ENCODE data around the gene METAP1D. TPM values are rescaled to one million over a fixed set of nuclear protein-coding genes. Genes with fewer than 3 reads are reported as not detected.
"Not testable (repeated sequence)": the region's sequence is repeated elsewhere in the genome, so short reads cannot be mapped to it uniquely, and the experiment has no call there.

Gene METAP1D
- total RNA-seq, 1 experiment from 2014 or later = 22.9 TPM

GRCh38 chr2:172107690-172108586 is 108.2 kb downstream of the METAP1D start:
- no peak for DNase-seq (ENCODE audit: low read depth)
- in situ Hi-C loops (cut with HindIII; ENCODE audit: low pct_unique_long_range_greater_than_20kb, low sequenced_read_pairs) = no loop called here

- in situ Hi-C loops (cut with HindIII; ENCODE audit: low pct_unique_long_range_greater_than_20kb, low sequenced_read_pairs) = no loop called here
- no peak for DNase-seq (ENCODE audit: low read depth)
These were observed 108.8 kb downstream of the METAP1D start for GRCh38 chr2:172108587-172108930.

GRCh38 chr2:172109256-172109987 is 109.7 kb downstream of the METAP1D start:
- in situ Hi-C loops (cut with HindIII; ENCODE audit: low pct_unique_long_range_greater_than_20kb, low sequenced_read_pairs) = no loop called here
- no peak for DNase-seq (ENCODE audit: low read depth)

GRCh38 chr2:172109988-172110811 is 110.4 kb downstream of the METAP1D start:
- in situ Hi-C loops (cut with HindIII; ENCODE audit: low pct_unique_long_range_greater_than_20kb, low sequenced_read_pairs) = no loop called here
- DNase-seq (ENCODE audit: low read depth) = no peak

GRCh38 chr2:172113617-172114016 is 113.9 kb downstream of the METAP1D start:
- peak; percentile 33 for DNase-seq (ENCODE audit: low read depth)
- in situ Hi-C loops (cut with HindIII; ENCODE audit: low pct_unique_long_range_greater_than_20kb, low sequenced_read_pairs) = no loop called here

GRCh38 chr2:172114176-172114575 is 114.4 kb downstream of the METAP1D start:
- in situ Hi-C loops (cut with HindIII; ENCODE audit: low pct_unique_long_range_greater_than_20kb, low sequenced_read_pairs); DNase-seq (ENCODE audit: low read depth): not testable (repeated sequence)

GRCh38 chr2:172114579-172114978 is 114.8 kb downstream of the METAP1D start:
- DNase-seq (ENCODE audit: low read depth) = no peak
- in situ Hi-C loops (cut with HindIII; ENCODE audit: low pct_unique_long_range_greater_than_20kb, low sequenced_read_pairs) = no loop called here

- no peak for DNase-seq (ENCODE audit: low read depth)
- in situ Hi-C loops (cut with HindIII; ENCODE audit: low pct_unique_long_range_greater_than_20kb, low sequenced_read_pairs) = no loop called here
These were observed 116.4 kb downstream of the METAP1D start for GRCh38 chr2:172116107-172116506.

- DNase-seq (ENCODE audit: low read depth) = no peak
- in situ Hi-C loops (cut with HindIII; ENCODE audit: low pct_unique_long_range_greater_than_20kb, low sequenced_read_pairs) = no loop called here
These were observed 119.3 kb downstream of the METAP1D start for GRCh38 chr2:172119089-172119488.

- no peak for DNase-seq (ENCODE audit: low read depth)
- in situ Hi-C loops (cut with HindIII; ENCODE audit: low pct_unique_long_range_greater_than_20kb, low sequenced_read_pairs) = no loop called here
These were observed 120.4 kb downstream of the METAP1D start for GRCh38 chr2:172120118-172120517.

- in situ Hi-C loops (cut with HindIII; ENCODE audit: low pct_unique_long_range_greater_than_20kb, low sequenced_read_pairs) = no loop called here
These were observed 128.7 kb downstream of the METAP1D start for GRCh38 chr2:172128484-172128883.

GRCh38 chr2:172129404-172129803 is 129.7 kb downstream of the METAP1D start:
- no peak for DNase-seq (ENCODE audit: low read depth)
- in situ Hi-C loops (cut with HindIII; ENCODE audit: low pct_unique_long_range_greater_than_20kb, low sequenced_read_pairs) = no loop called here

More at GRCh38 chr2:172128484-172128883, 128.7 kb downstream of the METAP1D start:
- DNase-seq (ENCODE audit: low read depth) = no peak

Other genes starting within 250 kb of the METAP1D start
- 12.3 and 19.3 TPM in 2 replicates for gene SLC25A12, start 105.7 kb upstream of the METAP1D start, total RNA-seq (2014; rRNA removed; shearing (Covaris generic); ENCODE audit: low replicate concordance)
- gene HAT1, start 77.5 kb upstream of the METAP1D start, total RNA-seq (2014; rRNA removed; shearing (Covaris generic); ENCODE audit: low replicate concordance) = 44.0 and 47.9 TPM in 2 replicates
- 3.2 and 9.6 TPM in 2 replicates for gene DLX1, start 85.6 kb downstream of the METAP1D start, total RNA-seq (2014; rRNA removed; shearing (Covaris generic); ENCODE audit: low replicate concordance)
- 1.4 TPM in 1 of 2 replicates, not detected in the other for gene DLX2, start 102.9 kb downstream of the METAP1D start, total RNA-seq (2014; rRNA removed; shearing (Covaris generic); ENCODE audit: low replicate concordance)

All from Caki2 (cell line).